ENCODE results near the gene SEC61A2. TPM values are rescaled to one million over a fixed set of nuclear protein-coding genes. Genes with fewer than 3 reads are reported as not detected.
"Not testable (repeated sequence)": the region's sequence is repeated elsewhere in the genome, so short reads cannot be mapped to it uniquely, and the experiment has no call there.

Gene SEC61A2
- total and polyA plus RNA-seq, 2 experiments from 2014 or later: 6.9 to 20.6 TPM

- Histone ChIP-seq H2AFZ (no peak overlapping the region), H4K20me1 (ENCODE audit: insufficient read depth) (no peaks in the 10 kb centered on the region), H3K9me2 (ENCODE audit: insufficient read depth) (no peaks in the 10 kb centered on the region), H3K4me1 (ENCODE audit: insufficient read depth) (no peaks in the 10 kb centered on the region), H3K36me3 (ENCODE audit: low read depth) (peaks cover 17% of the 10 kb centered on the region; the same call in 1 of the 2 replicates), H3F3A (ENCODE audit: insufficient read depth) (no peaks in the 10 kb centered on the region), H3K27me3 (replicated peaks; ENCODE audit: insufficient read depth) (no peaks in the 10 kb centered on the region), H3K27ac (no peak overlapping the region), H3K79me2 (ENCODE audit: insufficient read depth) (no peaks in the 10 kb centered on the region), H3K4me3 (no peak overlapping the region), H3K9ac (no peak overlapping the region), H3K9me3 (ENCODE audit: low read depth) (no peaks in the 10 kb centered on the region), H3K4me2 (ENCODE audit: unreplicated experiment) (no peak overlapping the region)
- in situ Hi-C loops (cut with MboI): no loop called here
- DNase-seq: no peak
- 94 to 96% methylated on average over 4 of the region's 4 CpGs for WGBS, 2 experiments (ENCODE audit: low coverage in 1 of 2, low lambda C conversion rate in 2 of 2, missing lambda C conversion rate in 2 of 2)
- TF ChIP-seq EZH2phosphoT487 (IDR thresholded peaks at IDR 0.05; ENCODE audit: insufficient read depth, low read depth) (no peak), EZH2 (IDR thresholded peaks at IDR 0.05; ENCODE audit: insufficient read depth, poor library complexity, severe bottlenecking) (no peak)
Observed at GRCh38 chr10:12091421-12091820, 38.1 kb upstream of the SEC61A2 start.

- H2AFZ ChIP-seq; H3K4me3 ChIP-seq; H3K9me2 ChIP-seq (ENCODE audit: insufficient read depth); H4K20me1 ChIP-seq (ENCODE audit: insufficient read depth); H3K4me2 ChIP-seq (ENCODE audit: unreplicated experiment); H3K27me3 ChIP-seq (replicated peaks; ENCODE audit: insufficient read depth); H3K9ac ChIP-seq; H3K9me3 ChIP-seq (ENCODE audit: low read depth); H3F3A ChIP-seq (ENCODE audit: insufficient read depth); H3K79me2 ChIP-seq (ENCODE audit: insufficient read depth); DNase-seq; H3K4me1 ChIP-seq (ENCODE audit: insufficient read depth); in situ Hi-C loops (cut with MboI); H3K27ac ChIP-seq: not testable (repeated sequence)
- WGBS, 2 experiments (ENCODE audit: low coverage in 1 of 2, low lambda C conversion rate in 2 of 2, missing lambda C conversion rate in 2 of 2): 94% methylated on average over 9 of the region's 9 CpGs
- H3K36me3 ChIP-seq (ENCODE audit: low read depth): peaks cover 17% of the 10 kb centered on the region; the same call in 1 of the 2 replicates
Observed at GRCh38 chr10:12097361-12097760, 32.1 kb upstream of the SEC61A2 start.

GRCh38 chr10:12097791-12098190 lies 31.7 kb upstream of the SEC61A2 start:
- H3K4me2 ChIP-seq (ENCODE audit: unreplicated experiment): no peak overlapping the region
- TF ChIP-seq EZH2 (IDR thresholded peaks at IDR 0.05; ENCODE audit: insufficient read depth, poor library complexity, severe bottlenecking): no peak
- no peak for TF ChIP-seq EZH2phosphoT487 (IDR thresholded peaks at IDR 0.05; ENCODE audit: insufficient read depth, low read depth)
- no peaks in the 10 kb centered on the region for H3K9me2 ChIP-seq (ENCODE audit: insufficient read depth)
- no peaks in the 10 kb centered on the region for H3F3A ChIP-seq (ENCODE audit: insufficient read depth)
- H3K9me3 ChIP-seq (ENCODE audit: low read depth): no peaks in the 10 kb centered on the region
- 78% methylated on average over 5 of the region's 5 CpGs for WGBS, 2 experiments (ENCODE audit: low coverage in 1 of 2, low lambda C conversion rate in 2 of 2, missing lambda C conversion rate in 2 of 2)
- DNase-seq: no peak
- H3K4me1 ChIP-seq (ENCODE audit: insufficient read depth): no peaks in the 10 kb centered on the region
- no peak overlapping the region for H3K9ac ChIP-seq
- H3K27me3 ChIP-seq (replicated peaks; ENCODE audit: insufficient read depth): no peaks in the 10 kb centered on the region
- in situ Hi-C loops (cut with MboI): no loop called here
- peaks cover 17% of the 10 kb centered on the region; the same call in 1 of the 2 replicates for H3K36me3 ChIP-seq (ENCODE audit: low read depth)
- no peak overlapping the region for H3K27ac ChIP-seq
- no peaks in the 10 kb centered on the region for H3K79me2 ChIP-seq (ENCODE audit: insufficient read depth)
- H4K20me1 ChIP-seq (ENCODE audit: insufficient read depth): no peaks in the 10 kb centered on the region
- no peak overlapping the region for H3K4me3 ChIP-seq
- no peak overlapping the region for H2AFZ ChIP-seq

- Histone ChIP-seq H3K36me3 (ENCODE audit: low read depth) (peaks cover 12% of the 10 kb centered on the region; the same call in 1 of the 2 replicates), H3K4me3 (no peak overlapping the region), H3K27ac (no peak overlapping the region), H2AFZ (no peak overlapping the region), H3K9me2 (ENCODE audit: insufficient read depth) (no peaks in the 10 kb centered on the region), H3K27me3 (replicated peaks; ENCODE audit: insufficient read depth) (no peaks in the 10 kb centered on the region), H3K4me1 (ENCODE audit: insufficient read depth) (no peaks in the 10 kb centered on the region), H4K20me1 (ENCODE audit: insufficient read depth) (no peaks in the 10 kb centered on the region), H3F3A (ENCODE audit: insufficient read depth) (no peaks in the 10 kb centered on the region), H3K4me2 (ENCODE audit: unreplicated experiment) (no peak overlapping the region), H3K9me3 (ENCODE audit: low read depth) (no peaks in the 10 kb centered on the region), H3K9ac (no peak overlapping the region), H3K79me2 (ENCODE audit: insufficient read depth) (no peaks in the 10 kb centered on the region)
- TF ChIP-seq EZH2phosphoT487 (IDR thresholded peaks at IDR 0.05; ENCODE audit: insufficient read depth, low read depth) (no peak), EZH2 (IDR thresholded peaks at IDR 0.05; ENCODE audit: insufficient read depth, poor library complexity, severe bottlenecking) (no peak)
- 95 to 97% methylated on average over 4 of the region's 4 CpGs for WGBS, 2 experiments (ENCODE audit: low coverage in 1 of 2, low lambda C conversion rate in 2 of 2, missing lambda C conversion rate in 2 of 2)
- DNase-seq: no peak
- in situ Hi-C loops (cut with MboI): no loop called here
Observed at GRCh38 chr10:12098966-12099365, 30.5 kb upstream of the SEC61A2 start.

- DNase-seq: no peak
Observed at GRCh38 chr10:12103802-12104201, 25.7 kb upstream of the SEC61A2 start.

More at GRCh38 chr10:12103802-12104201, 25.7 kb upstream of the SEC61A2 start:
- in situ Hi-C loops (cut with MboI): no loop called here
- Histone ChIP-seq H3K4me1 (ENCODE audit: insufficient read depth) (no peaks in the 10 kb centered on the region), H3F3A (ENCODE audit: insufficient read depth) (no peaks in the 10 kb centered on the region), H3K9me3 (ENCODE audit: low read depth) (no peaks in the 10 kb centered on the region), H3K4me2 (ENCODE audit: unreplicated experiment) (no peak overlapping the region), H3K79me2 (ENCODE audit: insufficient read depth) (no peaks in the 10 kb centered on the region), H3K27me3 (replicated peaks; ENCODE audit: insufficient read depth) (no peaks in the 10 kb centered on the region), H2AFZ (no peak overlapping the region), H4K20me1 (ENCODE audit: insufficient read depth) (no peaks in the 10 kb centered on the region), H3K36me3 (ENCODE audit: low read depth) (peaks cover 11% of the 10 kb centered on the region; the same call in 1 of the 2 replicates), H3K27ac (no peak overlapping the region), H3K4me3 (no peak overlapping the region), H3K9me2 (ENCODE audit: insufficient read depth) (no peaks in the 10 kb centered on the region), H3K9ac (no peak overlapping the region)
- WGBS, 2 experiments (ENCODE audit: low coverage in 1 of 2, low lambda C conversion rate in 2 of 2, missing lambda C conversion rate in 2 of 2): 95 to 96% methylated on average over 4 of the region's 4 CpGs
- TF ChIP-seq EZH2phosphoT487 (IDR thresholded peaks at IDR 0.05; ENCODE audit: insufficient read depth, low read depth) (no peak), EZH2 (IDR thresholded peaks at IDR 0.05; ENCODE audit: insufficient read depth, poor library complexity, severe bottlenecking) (no peak)
